Measurements from ENCODE around the gene PIGU. TPM values are rescaled to one million over a fixed set of nuclear protein-coding genes. Genes with fewer than 3 reads are reported as not detected.
"Not testable (repeated sequence)": the region's sequence is repeated elsewhere in the genome, so short reads cannot be mapped to it uniquely, and the experiment has no call there.

The PIGU gene
- total RNA-seq, 1 donor from 2014 or later, result 5.5 TPM

DNA sequence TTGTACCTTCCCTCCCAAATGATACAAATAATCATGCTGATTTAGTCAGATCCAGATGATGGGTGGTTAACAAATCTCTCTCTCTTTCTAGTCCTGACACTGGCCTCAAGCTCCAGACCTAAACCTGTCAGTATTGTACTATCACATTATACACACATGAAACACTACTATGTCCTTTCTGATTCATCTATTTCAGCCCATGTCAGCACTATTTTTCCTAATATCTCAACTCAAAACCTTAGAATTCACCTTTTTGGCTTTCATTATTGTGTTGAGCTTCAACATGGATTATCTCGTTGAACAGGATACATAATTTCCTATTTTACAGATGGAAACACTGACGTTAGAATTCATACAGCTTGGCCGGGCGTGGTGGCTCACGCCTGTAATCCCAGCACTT lies 3.5 kb downstream of the PIGU start:
- FAIRE-seq, result no peak
- H3K27me3 ChIP-seq (ENCODE audit: control insufficient read depth, insufficient read depth, low read length), result no peaks in the 10 kb centered on the region
- H3K4me3 ChIP-seq (ENCODE audit: low read depth, low read length), result no peak overlapping the region
- H3K36me3 ChIP-seq (ENCODE audit: control insufficient read depth, insufficient read depth, low read length), result no peaks in the 10 kb centered on the region
- no peak for DNase-seq (ENCODE audit: low read depth)
- TF ChIP-seq, protein P1, sequence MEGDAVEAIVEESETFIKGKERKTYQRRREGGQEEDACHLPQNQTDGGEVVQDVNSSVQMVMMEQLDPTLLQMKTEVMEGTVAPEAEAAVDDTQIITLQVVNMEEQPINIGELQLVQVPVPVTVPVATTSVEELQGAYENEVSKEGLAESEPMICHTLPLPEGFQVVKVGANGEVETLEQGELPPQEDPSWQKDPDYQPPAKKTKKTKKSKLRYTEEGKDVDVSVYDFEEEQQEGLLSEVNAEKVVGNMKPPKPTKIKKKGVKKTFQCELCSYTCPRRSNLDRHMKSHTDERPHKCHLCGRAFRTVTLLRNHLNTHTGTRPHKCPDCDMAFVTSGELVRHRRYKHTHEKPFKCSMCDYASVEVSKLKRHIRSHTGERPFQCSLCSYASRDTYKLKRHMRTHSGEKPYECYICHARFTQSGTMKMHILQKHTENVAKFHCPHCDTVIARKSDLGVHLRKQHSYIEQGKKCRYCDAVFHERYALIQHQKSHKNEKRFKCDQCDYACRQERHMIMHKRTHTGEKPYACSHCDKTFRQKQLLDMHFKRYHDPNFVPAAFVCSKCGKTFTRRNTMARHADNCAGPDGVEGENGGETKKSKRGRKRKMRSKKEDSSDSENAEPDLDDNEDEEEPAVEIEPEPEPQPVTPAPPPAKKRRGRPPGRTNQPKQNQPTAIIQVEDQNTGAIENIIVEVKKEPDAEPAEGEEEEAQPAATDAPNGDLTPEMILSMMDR (IDR thresholded peaks at IDR 0.05; ENCODE audit: insufficient read depth, low read length, severe bottlenecking), result no peak

DNA sequence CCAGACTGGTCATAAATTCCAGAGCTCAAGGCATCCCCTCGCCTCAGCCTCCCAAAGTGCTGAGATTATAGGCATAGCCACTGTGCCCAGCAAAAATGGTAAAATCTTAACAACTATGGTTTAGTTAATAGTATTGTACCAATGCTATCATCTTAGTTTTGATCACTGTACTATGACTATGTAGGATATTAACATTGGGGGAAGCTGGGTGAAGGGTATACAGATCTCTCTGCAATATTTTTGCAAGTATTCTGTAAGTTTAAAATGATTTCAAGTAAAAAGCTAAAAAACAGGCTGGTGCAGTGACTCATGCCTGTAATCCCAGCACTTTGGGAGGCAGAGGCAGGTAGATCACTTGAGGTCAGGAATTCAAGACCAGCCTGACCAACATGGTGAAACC lies 7.8 kb downstream of the PIGU start:
- DNase-seq (ENCODE audit: low read depth) (no peak), FAIRE-seq (no peak)
- Histone ChIP-seq H3K4me3 (ENCODE audit: low read depth, low read length) (no peak overlapping the region), H3K27me3 (ENCODE audit: control insufficient read depth, insufficient read depth, low read length) (no peaks in the 10 kb centered on the region), H3K36me3 (ENCODE audit: control insufficient read depth, insufficient read depth, low read length) (no peaks in the 10 kb centered on the region)
- TF ChIP-seq, protein P1 (IDR thresholded peaks at IDR 0.05; ENCODE audit: insufficient read depth, low read length, severe bottlenecking), result no peak

DNA sequence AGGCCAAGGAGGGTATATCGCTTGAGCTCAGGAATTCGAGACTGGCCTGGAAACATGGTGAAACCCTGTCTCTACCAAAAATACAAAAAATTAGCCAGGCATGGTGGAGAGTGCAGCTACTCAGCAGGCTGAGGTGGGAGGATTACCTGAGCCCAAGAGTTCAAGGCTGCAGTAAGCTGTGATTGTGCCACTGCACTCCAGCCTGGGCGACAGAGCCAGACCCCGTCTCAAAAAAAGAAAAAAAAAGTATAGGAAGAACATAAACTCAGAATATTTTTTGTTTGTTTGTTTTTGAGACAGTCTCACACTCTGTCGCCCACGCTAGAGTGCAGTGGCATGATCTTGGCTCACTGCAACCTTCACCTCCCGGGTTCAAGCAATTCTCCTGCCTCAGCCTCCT lies 12.1 kb downstream of the PIGU start:
- H3K36me3 ChIP-seq (ENCODE audit: control insufficient read depth, insufficient read depth, low read length); FAIRE-seq; DNase-seq (ENCODE audit: low read depth); H3K4me3 ChIP-seq (ENCODE audit: low read depth, low read length); H3K27me3 ChIP-seq (ENCODE audit: control insufficient read depth, insufficient read depth, low read length): not testable (repeated sequence)

DNA sequence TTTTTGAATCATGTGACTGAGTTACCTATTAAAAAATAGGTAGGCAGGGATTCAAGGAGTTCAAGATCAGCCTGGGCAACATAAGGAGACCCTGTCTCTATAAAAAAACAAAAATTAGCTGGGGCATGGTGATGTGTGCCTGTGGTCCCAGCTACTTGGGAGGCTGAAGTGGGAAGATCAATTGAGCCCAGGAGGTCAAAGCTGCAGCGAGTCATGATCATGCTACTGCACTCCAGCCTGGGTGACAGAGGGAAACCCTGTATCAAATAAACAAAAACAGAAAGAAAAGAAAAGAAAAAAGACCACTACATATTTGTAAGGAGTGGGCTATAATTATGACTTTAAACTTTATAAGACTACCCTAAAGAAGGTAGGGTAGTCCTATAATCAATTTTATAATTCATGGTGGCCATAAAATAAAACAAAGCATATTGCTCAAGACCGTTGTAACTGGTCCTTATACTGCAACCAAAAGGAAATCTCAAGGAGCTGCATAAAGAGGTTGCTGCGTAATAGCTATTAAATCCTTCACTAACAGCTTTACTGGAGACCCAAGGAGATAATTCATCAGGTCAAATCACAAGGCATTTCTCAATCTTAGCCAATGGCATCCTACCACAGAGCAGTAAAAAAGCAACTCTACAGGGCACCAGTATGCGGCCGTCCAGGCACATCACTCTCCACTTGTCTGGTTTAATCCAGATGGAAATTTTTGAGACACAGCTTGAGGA lies 13.5 kb downstream of the PIGU start:
- DNase-seq (ENCODE audit: low read depth), result no peak
- no peak overlapping the region for H3K4me3 ChIP-seq (ENCODE audit: low read depth, low read length)
- TF ChIP-seq, protein P1 (IDR thresholded peaks at IDR 0.05; ENCODE audit: insufficient read depth, low read length, severe bottlenecking), result no peak
- H3K27me3 ChIP-seq (ENCODE audit: control insufficient read depth, insufficient read depth, low read length), result no peaks in the 10 kb centered on the region
- no peak for FAIRE-seq
- H3K36me3 ChIP-seq (ENCODE audit: control insufficient read depth, insufficient read depth, low read length), result no peaks in the 10 kb centered on the region

DNA sequence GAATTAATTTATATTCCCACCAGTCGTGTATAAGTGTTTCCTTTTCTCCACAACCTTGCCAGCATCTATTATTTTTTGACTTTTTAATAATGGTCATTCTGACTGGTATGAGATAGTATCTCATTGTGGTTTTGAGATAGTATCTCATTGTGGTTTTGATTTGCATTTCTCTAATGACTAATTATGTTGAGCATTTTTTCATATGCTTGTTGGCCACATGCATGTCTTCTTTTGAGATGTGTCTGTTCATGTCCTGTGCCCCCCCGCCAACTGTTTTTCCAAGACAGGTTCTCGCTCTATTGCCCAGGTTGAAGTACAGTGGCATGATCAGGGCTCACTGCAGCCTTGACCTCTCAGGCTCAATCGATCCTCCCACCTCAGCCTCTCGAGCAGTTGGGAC lies 15.1 kb downstream of the PIGU start:
- not testable (repeated sequence) for H3K4me3 ChIP-seq (ENCODE audit: low read depth, low read length); H3K36me3 ChIP-seq (ENCODE audit: control insufficient read depth, insufficient read depth, low read length); FAIRE-seq; H3K27me3 ChIP-seq (ENCODE audit: control insufficient read depth, insufficient read depth, low read length)
- DNase-seq (ENCODE audit: low read depth), result peak; percentile 66

DNA sequence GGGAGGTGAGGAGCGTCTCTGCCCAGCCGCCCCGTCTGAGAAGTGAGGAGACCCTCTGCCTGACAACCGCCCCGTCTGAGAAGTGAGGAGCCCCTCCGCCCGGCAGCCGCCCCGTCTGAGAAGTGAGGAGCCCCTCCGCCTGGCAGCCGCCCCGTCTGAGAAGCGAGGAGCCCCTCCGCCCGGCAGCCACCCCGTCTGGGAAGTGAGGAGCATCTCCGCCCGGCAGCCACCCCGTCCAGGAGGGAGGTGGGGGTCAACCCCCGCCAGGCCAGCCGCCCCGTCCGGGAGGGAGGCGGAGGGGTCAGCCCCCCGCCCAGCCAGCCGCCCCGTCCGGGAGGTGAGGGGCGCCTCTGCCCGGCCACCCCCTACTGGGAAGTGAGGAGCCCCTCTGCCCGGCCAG lies 18.2 kb downstream of the PIGU start:
- not testable (repeated sequence) for H3K4me3 ChIP-seq (ENCODE audit: low read depth, low read length); DNase-seq (ENCODE audit: low read depth); H3K36me3 ChIP-seq (ENCODE audit: control insufficient read depth, insufficient read depth, low read length); H3K27me3 ChIP-seq (ENCODE audit: control insufficient read depth, insufficient read depth, low read length); FAIRE-seq

DNA sequence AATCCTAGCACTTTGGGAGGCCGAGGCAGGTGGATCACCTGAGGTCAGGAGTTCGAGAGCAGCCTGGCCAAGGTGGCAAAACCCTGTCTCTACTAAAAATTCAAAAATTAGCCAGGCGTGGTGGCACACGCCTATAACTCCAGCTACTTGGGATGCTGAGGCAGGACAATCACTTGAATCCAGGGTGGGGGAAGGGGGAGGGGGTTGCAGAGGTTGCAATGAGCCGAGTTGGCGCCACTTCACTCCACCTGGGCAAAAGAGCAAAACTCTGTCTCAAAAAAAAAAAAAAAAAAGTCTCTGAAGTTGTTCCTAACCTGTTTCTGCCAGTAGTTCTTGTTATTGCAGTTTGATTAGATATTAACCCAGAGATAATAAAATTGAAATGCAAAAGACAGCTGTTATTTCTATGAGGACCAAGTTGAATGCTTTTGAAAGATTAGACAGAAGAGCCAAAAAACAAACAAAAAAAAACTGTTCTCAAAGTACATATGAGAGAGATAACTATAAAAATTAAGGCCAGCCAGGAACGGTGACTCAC lies 22.6 kb downstream of the PIGU start:
- TF ChIP-seq, protein P1 (IDR thresholded peaks at IDR 0.05; ENCODE audit: insufficient read depth, low read length, severe bottlenecking), result no peak
- Histone ChIP-seq H3K4me3 (ENCODE audit: low read depth, low read length) (no peak overlapping the region), H3K27me3 (ENCODE audit: control insufficient read depth, insufficient read depth, low read length) (no peaks in the 10 kb centered on the region), H3K36me3 (ENCODE audit: control insufficient read depth, insufficient read depth, low read length) (no peaks in the 10 kb centered on the region)
- no peak for DNase-seq (ENCODE audit: low read depth)
- no peak for FAIRE-seq
